HG03342 (cell line): ENCODE results near the gene CPXM1.
"Not testable (repeated sequence)": the region's sequence is repeated elsewhere in the genome, so short reads cannot be mapped to it uniquely, and the experiment has no call there.

Experiments
- ATAC-seq: cut with Tn5 transposase; IDR thresholded peaks from one replicate; pipeline ENCODE4 v1.9.1; 2021; ENCODE audit warnings: mild to moderate bottlenecking, moderate library complexity; ENCODE audit not compliant: unreplicated experiment

CPXM1 gene

DNA sequence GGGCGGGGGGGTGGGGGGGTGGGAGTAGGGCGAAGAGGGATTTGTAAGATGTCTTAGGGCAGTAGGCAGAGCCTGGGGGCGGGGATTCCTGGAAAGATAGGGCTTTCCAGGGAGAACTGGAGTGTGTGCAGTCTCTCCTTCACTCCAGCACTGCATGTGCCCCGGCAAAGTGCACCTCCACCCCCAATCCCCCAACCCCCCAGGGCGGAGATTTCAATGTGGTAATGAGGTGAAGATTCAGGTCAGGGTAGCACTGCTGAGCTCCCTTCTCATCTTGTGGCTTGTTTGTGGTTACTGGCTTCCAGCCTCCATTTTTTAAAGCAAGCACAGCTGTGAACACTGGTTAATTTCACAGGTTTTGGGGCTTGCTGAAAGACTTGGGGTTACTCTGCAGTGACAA, 21.6 kb upstream of the CPXM1 start:
- no peak for ATAC-seq

GRCh38 chr20:2820896-2821869, 20.8 kb upstream of the CPXM1 start:
- ATAC-seq: no peak

GRCh38 chr20:2820084-2820895, 19.9 kb upstream of the CPXM1 start:
- ATAC-seq: no peak

GRCh38 chr20:2817891-2818595, 17.6 kb upstream of the CPXM1 start:
- no peak for ATAC-seq

DNA sequence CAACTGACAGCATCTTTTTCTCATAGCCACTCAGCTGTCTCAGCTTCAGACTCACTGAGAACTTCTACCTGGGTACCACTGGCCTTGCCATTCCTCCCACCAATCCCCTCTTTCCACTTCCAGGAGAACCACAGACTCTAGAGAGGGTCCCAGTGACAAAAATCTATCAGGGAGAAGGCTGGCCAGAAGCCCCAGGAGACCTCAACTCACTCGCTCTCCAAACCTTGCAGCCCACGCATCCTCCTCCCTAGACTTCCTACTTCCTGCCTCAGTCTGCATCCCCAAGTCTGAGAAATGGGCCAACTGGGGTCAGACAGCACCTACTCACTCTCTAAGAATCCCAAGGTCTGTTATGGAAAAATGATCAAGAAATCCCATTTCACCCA, 16.9 kb upstream of the CPXM1 start:
- ATAC-seq: no peak

DNA sequence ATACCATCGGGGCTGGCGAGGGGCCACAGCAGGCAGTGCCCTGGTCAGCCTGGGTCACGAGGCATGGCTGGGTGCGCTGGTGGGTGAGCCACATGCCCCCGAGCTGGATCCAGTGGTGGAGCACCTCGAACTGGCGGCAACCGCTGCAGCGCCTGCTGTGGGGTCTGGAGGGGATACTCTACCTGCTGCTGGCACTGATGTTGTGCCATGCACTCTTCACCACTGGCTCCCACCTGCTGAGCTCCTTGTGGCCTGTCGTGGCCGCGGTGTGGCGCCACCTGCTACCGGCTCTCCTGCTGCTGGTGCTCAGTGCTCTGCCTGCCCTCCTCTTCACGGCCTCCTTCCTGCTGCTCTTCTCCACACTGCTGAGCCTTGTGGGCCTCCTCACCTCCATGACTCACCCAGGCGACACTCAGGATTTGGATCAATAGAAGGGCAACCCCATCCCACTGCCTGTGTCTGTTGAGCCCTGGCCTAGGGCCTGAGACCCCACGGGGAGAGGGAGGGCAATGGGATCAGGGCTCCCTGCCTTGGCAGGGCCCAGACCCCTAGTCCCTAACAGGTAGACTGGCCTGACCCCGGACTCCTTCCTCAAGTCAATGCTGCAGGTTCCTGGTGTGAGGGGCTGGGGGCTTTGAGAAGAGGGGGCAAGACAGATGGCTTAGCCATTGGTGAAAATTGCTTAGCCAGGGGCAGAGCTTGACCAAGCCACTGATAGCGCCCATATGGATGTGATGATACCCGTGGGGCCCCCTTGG, 16.3 kb upstream of the CPXM1 start:
- no peak for ATAC-seq

DNA sequence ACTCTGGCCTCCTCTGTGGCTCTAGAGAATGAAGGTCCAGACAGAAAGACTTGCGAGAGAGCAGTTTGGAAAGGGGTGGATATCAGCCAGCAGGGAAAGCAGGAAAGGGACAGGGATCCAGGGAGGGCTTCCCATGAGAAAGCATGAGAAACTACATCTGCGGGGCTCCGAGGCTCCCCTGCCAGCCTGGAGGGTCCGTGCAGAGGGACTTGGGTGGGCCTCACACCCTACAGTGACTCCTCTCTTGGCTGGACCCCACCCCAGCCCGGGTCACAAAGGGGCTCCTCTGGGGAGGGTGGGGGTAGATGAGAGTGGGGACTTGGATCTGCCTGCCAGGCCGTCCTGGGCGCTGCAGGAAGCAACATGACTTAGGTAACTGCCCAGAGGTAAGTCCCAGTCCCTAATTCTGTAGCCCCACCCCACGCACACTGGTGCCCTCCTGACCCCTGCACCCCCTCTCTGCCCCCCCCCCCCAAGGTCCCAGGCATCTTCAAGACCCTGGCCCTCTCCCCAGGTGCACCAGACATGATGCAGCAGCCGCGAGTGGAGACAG, 15.7 kb upstream of the CPXM1 start, which contains the start of gene TMEM239:
Gene TMEM239, plus strand, starts transcription at position 335 of the 553 bp plus-strand sequence. Its CDS starts 191 bp downstream, at position 526.
- no peak for ATAC-seq

DNA sequence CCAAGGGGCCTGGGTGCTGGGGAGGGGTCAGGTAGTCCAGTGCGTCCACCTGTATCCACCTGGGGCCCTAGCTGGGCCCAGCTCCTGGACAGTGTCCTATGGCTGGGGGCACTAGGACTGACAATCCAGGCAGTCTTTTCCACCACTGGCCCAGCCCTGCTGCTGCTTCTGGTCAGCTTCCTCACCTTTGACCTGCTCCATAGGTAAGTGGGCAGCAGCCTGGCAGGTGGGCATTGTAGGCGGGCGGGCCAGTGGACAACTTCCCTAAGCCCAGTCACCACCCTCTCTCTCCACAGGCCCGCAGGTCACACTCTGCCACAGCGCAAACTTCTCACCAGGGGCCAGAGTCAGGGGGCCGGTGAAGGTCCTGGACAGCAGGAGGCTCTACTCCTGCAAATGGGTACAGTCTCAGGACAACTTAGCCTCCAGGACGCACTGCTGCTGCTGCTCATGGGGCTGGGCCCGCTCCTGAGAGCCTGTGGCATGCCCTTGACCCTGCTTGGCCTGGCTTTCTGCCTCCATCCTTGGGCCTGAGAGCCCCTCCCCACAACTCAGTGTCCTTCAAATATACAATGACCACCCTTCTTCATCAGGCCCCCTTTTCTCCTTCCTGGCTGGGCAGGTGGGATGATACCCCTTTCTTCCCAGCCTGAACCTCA, 14.9 kb upstream of the CPXM1 start:
- ATAC-seq: no peak

- no peak for ATAC-seq
Measured at GRCh38 chr20:2814587-2815051, 14.2 kb upstream of the CPXM1 start, which contains the start of gene C20orf141. Gene C20orf141, plus strand, starts transcription at chr20:2814987. Its CDS starts 198 bp downstream, at chr20:2815185.

DNA sequence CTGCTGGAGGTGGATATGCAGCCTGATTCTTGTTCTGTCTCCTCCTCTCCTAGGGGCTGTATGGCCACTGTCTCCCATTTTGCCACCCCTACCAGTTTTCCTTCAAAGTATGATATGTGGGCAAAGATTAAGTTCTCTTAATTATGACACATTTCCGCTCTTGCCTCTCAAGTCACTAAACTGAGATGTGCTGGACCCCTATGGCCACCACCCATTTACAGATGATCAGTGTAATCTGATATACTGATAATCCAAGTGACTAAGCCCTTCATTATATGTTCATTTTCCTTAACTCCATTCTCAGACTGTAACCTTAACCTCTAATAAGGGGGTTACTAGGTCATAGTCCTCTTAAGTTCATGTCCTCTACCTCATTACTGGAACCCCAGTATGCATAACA, 13.6 kb upstream of the CPXM1 start:
- no peak for ATAC-seq

DNA sequence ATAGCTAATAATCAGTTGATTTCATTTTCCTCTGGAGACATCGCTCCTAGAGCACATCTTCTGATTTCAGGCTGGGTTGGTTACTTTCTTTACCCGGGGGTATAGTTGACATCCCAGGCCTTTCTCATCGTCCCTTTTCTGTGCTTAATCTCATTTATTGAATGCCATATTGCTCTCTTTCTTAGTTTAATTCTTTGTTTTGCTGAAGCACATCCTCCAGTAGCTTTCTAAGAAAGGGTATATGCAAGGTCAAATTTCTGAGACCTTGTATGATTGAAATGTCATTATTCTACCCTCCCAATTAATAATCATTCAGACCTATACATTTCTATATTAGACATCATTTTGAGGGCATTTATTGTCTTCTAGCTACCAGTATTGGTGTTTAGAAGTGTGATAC, 11.8 kb upstream of the CPXM1 start:
- no peak for ATAC-seq

- ATAC-seq: no peak
Measured at GRCh38 chr20:2809690-2810089, 9.3 kb upstream of the CPXM1 start.

DNA sequence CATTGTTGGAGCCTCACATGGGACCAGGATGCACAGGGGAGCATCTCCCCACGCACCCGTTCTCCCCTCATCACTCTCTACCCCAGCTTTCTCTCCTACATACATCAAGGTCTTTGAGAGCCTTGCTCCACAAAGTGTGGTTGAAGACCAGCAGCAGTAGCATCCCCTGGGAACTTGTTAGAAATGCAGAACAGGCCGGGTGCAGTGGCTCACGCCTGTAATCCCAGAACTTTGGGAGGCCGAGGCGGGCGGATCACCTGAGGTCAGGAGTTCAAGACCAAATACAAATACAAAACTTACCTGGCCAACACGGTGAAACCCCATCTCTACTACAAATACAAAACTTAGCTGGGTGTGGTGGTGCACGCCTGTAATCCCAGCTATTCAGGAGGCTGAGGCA, 7.5 kb upstream of the CPXM1 start:
- not testable (repeated sequence) for ATAC-seq

DNA sequence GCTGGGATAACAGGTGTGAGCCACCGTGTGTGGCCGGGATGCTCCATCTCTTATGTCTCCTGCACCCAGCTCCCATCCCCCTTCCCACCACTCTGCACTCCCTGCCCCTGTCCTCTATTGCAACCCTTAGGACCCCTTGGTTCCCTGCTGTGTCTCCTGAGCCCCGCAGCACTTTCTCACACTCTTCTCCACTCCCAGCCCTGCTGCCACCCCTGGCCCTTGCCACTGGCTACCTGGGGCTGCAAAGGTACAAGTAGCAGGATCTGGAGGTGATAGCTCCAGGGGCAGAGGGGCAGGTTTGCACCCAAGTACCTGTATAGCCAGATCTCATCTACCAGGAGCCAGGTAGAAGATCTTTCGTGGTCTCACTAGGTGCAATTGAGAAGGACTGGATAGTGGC, 6.6 kb upstream of the CPXM1 start:
- ATAC-seq: no peak

GRCh38 chr20:2806351-2806701, 5.9 kb upstream of the CPXM1 start:
- no peak for ATAC-seq

DNA sequence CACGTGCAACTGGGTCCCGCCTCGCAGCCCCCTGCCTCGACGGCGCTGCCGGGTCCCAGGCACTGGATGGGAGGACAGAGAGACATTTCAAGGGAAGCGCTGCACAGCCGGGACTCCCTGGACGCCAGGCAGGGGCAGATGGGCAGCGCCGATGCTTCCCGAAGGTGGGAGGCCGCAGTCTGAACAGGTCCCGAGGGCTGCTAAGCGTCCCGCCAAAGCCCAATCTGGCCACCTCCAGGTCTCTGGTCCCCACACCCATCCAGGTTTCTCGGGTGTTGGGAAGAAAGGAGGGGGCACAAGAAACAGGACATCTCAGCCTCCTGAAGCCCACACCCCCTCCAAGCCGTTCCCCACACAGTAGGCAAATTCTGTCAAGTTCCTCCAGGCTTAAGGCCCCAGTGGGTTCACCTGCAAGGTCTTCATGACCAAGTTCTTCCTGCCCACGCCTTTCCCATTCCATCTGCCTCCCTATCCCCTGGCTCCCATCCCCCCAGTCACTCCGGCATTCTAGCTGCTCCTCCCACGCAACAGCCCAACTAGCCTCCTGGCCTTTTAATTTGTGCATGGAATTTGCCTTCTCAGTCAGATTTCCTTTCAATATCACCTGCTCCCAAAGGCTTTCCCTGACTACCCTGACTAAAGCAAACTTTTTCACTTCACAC, 5.4 kb upstream of the CPXM1 start:
- no peak for ATAC-seq

DNA sequence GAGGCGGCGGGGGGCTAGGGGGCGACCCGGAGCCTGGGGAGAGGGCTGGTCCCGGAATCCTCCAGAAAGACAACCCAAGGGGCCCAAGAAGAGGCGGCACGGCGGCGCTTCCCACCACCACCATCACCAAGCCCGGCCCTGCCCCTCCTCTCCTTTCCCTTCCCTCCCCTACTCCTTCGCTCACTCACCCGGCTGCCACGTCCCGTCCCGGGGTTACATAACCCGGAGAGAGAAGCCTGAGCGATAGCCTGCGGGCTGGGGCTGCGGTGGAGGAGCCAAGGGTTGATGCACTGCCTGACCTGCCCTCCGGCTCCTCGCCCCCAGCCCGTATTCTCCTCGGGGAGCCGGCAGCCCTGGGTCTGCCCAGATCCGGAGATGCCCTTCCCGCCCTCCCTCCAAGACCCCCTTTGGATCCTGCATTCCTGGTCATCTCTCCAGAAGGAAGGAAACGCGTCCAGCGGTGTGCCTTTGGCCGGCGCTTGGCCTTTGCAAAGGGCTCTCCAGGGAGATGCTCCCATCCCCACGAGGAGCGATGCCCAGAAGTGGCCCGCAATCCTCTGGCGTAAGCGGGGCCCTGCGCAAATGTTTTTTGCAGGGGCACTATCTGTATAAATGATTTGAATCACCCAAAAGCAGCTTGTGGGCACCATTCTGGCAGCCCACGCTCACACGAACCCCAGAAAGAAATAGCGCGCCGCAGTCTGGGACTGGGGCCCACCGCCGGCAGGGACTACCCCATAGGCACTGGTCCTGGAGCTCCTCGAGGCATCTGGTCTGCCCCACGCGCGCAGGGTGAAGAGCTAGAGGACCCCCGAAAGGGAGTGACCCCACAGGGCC, 4.6 kb upstream of the CPXM1 start:
- ATAC-seq: no peak
